Measurements from ENCODE around the gene DNMBP. TPM values are rescaled to one million over a fixed set of nuclear protein-coding genes. Genes with fewer than 3 reads are reported as not detected.

DNMBP gene
- total RNA-seq, 2 experiments from 2014 or later = 2.2 to 2.3 TPM

- Histone ChIP-seq H3K36me3 (ENCODE audit: insufficient read depth, low read length) (no peaks in the 10 kb centered on the region), H3K4me3 (ENCODE audit: low read length) (no peak overlapping the region), H3K27ac (ENCODE audit: low read depth in 1 of 2, low read length in 2 of 2) (no peak overlapping the region), H3K9me3 (ENCODE audit: control insufficient read depth in 1 of 2, insufficient read depth in 1 of 2, low read length in 2 of 2) (no peaks in the 10 kb centered on the region), H3K4me1 (ENCODE audit: insufficient read depth, low read length) (no peaks in the 10 kb centered on the region), H3K27me3 (ENCODE audit: control insufficient read depth in 1 of 2, insufficient read depth in 2 of 2, low read length in 2 of 2) (no peaks in the 10 kb centered on the region)
- POLR2A ChIA-PET = no interaction called here
- no peaks in the 10 kb centered on the region for H3K9me3 Mint-ChIP-seq
- intact Hi-C loops (cut with DNase I, micrococcal nuclease) = no loop called here
- no peak overlapping the region for H3K4me3 Mint-ChIP-seq
- DNase-seq = no peak
- no peaks in the 10 kb centered on the region for H3K36me3 Mint-ChIP-seq (ENCODE audit: low read depth)
- CTCF ChIA-PET = no interaction called here
- TF ChIP-seq CTCF (IDR thresholded peaks at IDR 0.05) = no peak
- no peaks in the 10 kb centered on the region for H3K27me3 Mint-ChIP-seq
- H3K27ac Mint-ChIP-seq = no peak overlapping the region
- ATAC-seq (ENCODE audit: poor library complexity) = no peak
- H3K4me1 Mint-ChIP-seq (ENCODE audit: low read depth) = peaks cover 6% of the 10 kb centered on the region
Measured at GRCh38 chr10:99926925-99927720, 82.6 kb downstream of the DNMBP start.

DNA sequence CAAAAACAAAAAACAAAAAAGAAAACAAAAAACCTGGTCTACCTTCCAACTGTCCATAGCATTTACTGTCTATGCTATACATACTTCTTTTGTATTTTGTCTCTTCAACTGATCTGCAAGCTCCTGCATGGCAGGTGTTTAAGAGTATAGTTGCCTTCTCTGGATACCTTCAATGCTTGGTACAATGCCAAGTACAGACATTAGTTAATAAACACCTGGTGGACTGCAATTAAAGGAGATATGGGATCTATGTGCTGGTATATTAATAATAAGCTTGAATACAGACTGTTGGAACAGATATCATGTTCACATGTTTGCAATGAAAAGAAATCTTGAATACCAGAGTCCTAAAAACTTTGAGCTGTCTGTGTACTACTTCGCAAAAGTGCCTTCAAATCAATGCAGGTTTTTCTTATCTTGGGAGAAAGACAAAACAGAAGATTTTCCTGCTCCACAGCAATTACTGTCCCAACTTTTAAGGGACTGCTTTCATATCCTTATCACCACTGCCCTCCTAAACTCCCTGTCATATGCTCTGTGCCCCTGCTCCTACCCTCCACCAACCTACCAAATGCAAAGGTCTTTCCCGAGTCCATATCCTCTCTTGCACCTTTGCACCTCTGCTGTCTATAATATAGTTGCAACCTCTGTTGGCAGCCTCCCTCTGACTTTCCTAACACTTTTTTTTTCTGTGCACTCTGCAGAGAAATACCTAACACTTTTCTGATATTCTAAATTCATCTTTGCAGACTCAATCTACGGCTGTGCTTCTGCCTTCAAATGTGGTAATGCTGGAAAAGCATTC lies 85.1 kb downstream of the DNMBP start:
- H3K9me3 ChIP-seq (ENCODE audit: control insufficient read depth in 1 of 2, insufficient read depth in 1 of 2, low read length in 2 of 2) = no peaks in the 10 kb centered on the region
- no peak overlapping the region for H3K27ac ChIP-seq (ENCODE audit: low read depth in 1 of 2, low read length in 2 of 2)
- H3K27ac Mint-ChIP-seq = no peak overlapping the region
- DNase-seq (no peak), ATAC-seq (ENCODE audit: poor library complexity) (no peak)
- no peak for TF ChIP-seq CTCF (IDR thresholded peaks at IDR 0.05)
- no peaks in the 10 kb centered on the region for H3K4me1 ChIP-seq (ENCODE audit: insufficient read depth, low read length)
- CTCF ChIA-PET = no interaction called here
- no peak overlapping the region for H3K4me3 Mint-ChIP-seq
- H3K4me3 ChIP-seq (ENCODE audit: low read length) = no peak overlapping the region
- H3K27me3 Mint-ChIP-seq = no peaks in the 10 kb centered on the region
- no peaks in the 10 kb centered on the region for H3K36me3 ChIP-seq (ENCODE audit: insufficient read depth, low read length)
- no peaks in the 10 kb centered on the region for H3K4me1 Mint-ChIP-seq (ENCODE audit: low read depth)
- POLR2A ChIA-PET = no interaction called here
- H3K36me3 Mint-ChIP-seq (ENCODE audit: low read depth) = no peaks in the 10 kb centered on the region
- peaks cover 0 to 3% of the 10 kb centered on the region in 2 experiments for H3K27me3 ChIP-seq (ENCODE audit: control insufficient read depth in 1 of 2, insufficient read depth in 2 of 2, low read length in 2 of 2)
- H3K9me3 Mint-ChIP-seq = no peaks in the 10 kb centered on the region
- intact Hi-C loops (cut with DNase I, micrococcal nuclease) = no loop called here

DNA sequence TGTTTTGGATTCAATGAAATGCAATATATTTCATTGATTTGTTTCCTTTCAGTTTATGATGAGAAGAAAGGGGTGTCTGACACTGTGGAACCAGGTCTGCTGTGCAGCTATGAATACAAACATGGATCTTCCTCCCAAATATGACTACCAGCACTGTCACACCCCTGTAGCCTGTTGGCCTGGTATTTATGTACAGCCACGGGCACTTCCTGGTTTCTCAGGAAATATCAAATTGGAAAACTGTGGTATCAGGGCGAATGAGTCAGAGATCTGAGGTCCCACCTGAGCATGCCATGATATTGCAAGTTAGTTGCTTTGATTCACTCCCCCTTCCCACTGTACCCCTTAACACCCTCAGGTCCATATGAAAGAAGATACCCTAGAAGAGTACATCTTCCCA lies 87.8 kb downstream of the DNMBP start:
- CTCF ChIA-PET = interaction anchor here (0.5 kb wide), 1 partner anchor 477 kb away, joined by 3 read pairs; no protein-coding TSS in a partner anchor
- ATAC-seq (ENCODE audit: poor library complexity) = no peak
- Histone ChIP-seq H3K36me3 (ENCODE audit: insufficient read depth, low read length) (no peaks in the 10 kb centered on the region), H3K4me3 (ENCODE audit: low read length) (no peak overlapping the region), H3K27ac (ENCODE audit: low read depth in 1 of 2, low read length in 2 of 2) (no peak overlapping the region), H3K9me3 (ENCODE audit: control insufficient read depth in 1 of 2, insufficient read depth in 1 of 2, low read length in 2 of 2) (no peaks in the 10 kb centered on the region), H3K27me3 (ENCODE audit: control insufficient read depth in 1 of 2, insufficient read depth in 2 of 2, low read length in 2 of 2) (peaks cover 0 to 3% of the 10 kb centered on the region in 2 experiments), H3K4me1 (ENCODE audit: insufficient read depth, low read length) (no peaks in the 10 kb centered on the region)
- Mint-ChIP-seq H3K36me3 (ENCODE audit: low read depth) (no peaks in the 10 kb centered on the region), H3K27me3 (no peaks in the 10 kb centered on the region), H3K4me1 (ENCODE audit: low read depth) (no peaks in the 10 kb centered on the region), H3K9me3 (no peaks in the 10 kb centered on the region), H3K27ac (no peak overlapping the region), H3K4me3 (no peak overlapping the region)
- no peak for TF ChIP-seq CTCF (IDR thresholded peaks at IDR 0.05)
- POLR2A ChIA-PET = no interaction called here
- no peak for DNase-seq
- intact Hi-C loops (cut with DNase I, micrococcal nuclease) = no loop called here
